Measurements from ENCODE around the gene CA5A.

DNA sequence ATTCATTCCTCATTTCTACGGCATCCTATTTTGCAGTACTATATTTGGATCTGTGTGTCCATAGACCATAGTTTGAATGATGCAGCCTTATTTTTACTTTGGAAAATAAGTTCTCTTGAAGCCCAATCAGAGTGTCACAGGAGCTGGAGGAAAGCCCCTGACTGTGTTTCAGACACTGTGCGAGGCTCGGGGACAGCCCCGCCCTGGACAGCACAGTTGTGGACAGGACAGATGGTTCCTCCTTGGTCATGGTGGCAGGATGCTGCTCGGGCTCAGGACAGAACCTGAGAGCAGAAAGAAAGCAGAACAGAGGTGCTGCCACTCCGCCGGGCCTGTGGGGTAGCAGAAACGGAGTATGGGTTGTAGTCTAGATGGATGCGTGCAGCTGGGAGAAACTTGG is 37.8 kb upstream of the CA5A start:
- TF ChIP-seq, protein P1, sequence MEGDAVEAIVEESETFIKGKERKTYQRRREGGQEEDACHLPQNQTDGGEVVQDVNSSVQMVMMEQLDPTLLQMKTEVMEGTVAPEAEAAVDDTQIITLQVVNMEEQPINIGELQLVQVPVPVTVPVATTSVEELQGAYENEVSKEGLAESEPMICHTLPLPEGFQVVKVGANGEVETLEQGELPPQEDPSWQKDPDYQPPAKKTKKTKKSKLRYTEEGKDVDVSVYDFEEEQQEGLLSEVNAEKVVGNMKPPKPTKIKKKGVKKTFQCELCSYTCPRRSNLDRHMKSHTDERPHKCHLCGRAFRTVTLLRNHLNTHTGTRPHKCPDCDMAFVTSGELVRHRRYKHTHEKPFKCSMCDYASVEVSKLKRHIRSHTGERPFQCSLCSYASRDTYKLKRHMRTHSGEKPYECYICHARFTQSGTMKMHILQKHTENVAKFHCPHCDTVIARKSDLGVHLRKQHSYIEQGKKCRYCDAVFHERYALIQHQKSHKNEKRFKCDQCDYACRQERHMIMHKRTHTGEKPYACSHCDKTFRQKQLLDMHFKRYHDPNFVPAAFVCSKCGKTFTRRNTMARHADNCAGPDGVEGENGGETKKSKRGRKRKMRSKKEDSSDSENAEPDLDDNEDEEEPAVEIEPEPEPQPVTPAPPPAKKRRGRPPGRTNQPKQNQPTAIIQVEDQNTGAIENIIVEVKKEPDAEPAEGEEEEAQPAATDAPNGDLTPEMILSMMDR (IDR thresholded peaks at IDR 0.05 in 2 of 3, conservative IDR thresholded peaks at IDR 0.05 in 1 of 3; ENCODE audit: borderline replicate concordance in 1 of 3, insufficient read depth in 1 of 3, low read depth in 2 of 3, low read length in 2 of 3), result no peak
- TF ChIP-seq EGR1 (IDR thresholded peaks at IDR 0.05; ENCODE audit: low read depth) (no peak), POLR2AphosphoS5 (IDR thresholded peaks at IDR 0.05; ENCODE audit: low read depth, low read length) (no peak), POLR2A (IDR thresholded peaks at IDR 0.05; ENCODE audit: borderline replicate concordance, extremely low read depth, insufficient read depth, insufficient read length) (no peak), EZH2phosphoT487 (IDR thresholded peaks at IDR 0.05; ENCODE audit: borderline replicate concordance) (no peak)
